Lower leg skin (tissue), 3 donors: ENCODE data around the gene TXNDC5.

Source experiments
- POLR2A ChIP-seq, 2 donors: fragments of 450-650 bp; IDR thresholded peaks; one replicate each; pipeline ENCODE4 v1.6.1; 2016 to 2017; ENCODE audit warnings: antibody characterized with exemption in 2 of 2, mild to moderate bottlenecking in 1 of 2, moderate library complexity in 1 of 2
- TF ChIP-seq, protein P1 (sequence below), 3 donors: fragments of 450-650 bp; IDR thresholded peaks; one replicate each; pipeline ENCODE4 v1.5.1; 2016; ENCODE audit warnings: antibody characterized with exemption in 3 of 3, mild to moderate bottlenecking in 3 of 3, moderate library complexity in 2 of 3

DNA sequence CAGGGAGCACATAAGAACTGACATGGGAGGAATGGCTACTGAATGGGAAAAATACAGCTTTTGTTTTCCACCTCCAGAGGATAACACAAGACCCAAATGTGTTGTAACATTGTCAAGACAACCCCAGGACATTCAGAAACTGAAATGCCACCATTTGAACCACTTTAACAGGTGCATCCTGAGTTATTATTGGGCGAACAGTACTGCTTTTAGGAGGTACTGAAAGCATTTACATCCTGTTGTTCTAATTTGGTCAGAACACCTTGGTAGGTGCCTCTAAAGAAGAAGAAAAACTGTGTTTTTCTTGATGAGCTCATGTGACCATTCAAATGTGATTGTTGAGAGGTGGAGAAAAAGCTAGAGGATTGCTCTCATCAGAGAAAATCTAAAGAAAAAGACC, 6.4 kb upstream of the TXNDC5 start:
- TF ChIP-seq POLR2A (IDR thresholded peaks at IDR 0.05), result no peak
- TF ChIP-seq, protein P1, sequence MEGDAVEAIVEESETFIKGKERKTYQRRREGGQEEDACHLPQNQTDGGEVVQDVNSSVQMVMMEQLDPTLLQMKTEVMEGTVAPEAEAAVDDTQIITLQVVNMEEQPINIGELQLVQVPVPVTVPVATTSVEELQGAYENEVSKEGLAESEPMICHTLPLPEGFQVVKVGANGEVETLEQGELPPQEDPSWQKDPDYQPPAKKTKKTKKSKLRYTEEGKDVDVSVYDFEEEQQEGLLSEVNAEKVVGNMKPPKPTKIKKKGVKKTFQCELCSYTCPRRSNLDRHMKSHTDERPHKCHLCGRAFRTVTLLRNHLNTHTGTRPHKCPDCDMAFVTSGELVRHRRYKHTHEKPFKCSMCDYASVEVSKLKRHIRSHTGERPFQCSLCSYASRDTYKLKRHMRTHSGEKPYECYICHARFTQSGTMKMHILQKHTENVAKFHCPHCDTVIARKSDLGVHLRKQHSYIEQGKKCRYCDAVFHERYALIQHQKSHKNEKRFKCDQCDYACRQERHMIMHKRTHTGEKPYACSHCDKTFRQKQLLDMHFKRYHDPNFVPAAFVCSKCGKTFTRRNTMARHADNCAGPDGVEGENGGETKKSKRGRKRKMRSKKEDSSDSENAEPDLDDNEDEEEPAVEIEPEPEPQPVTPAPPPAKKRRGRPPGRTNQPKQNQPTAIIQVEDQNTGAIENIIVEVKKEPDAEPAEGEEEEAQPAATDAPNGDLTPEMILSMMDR (IDR thresholded peaks at IDR 0.05), result no peak
